Neural cell (in vitro differentiated cells): Measurements from ENCODE around the gene IGF1R.

Source experiments
- CTCF ChIP-seq: fragments of 450-650 bp; IDR thresholded peaks from 2 replicates; pipeline ENCODE4 v1.5.1; 2014; ENCODE audit warnings: antibody characterized with exemption, mild to moderate bottlenecking, moderate library complexity; ENCODE audit not compliant: poor library complexity, severe bottlenecking
- TAF1 ChIP-seq: IDR thresholded peaks from 2 replicates; pipeline ENCODE4 v1.6.1; 2012; ENCODE audit warnings: low read depth

- no peak for TF ChIP-seq CTCF
- no peak for TF ChIP-seq TAF1
These were observed 290.5 kb downstream of the IGF1R start for GRCh38 chr15:98938799-98939198.
